GM18507 (cell line): ENCODE measurements around the gene NTN4.
"Not testable (repeated sequence)": the region's sequence is repeated elsewhere in the genome, so short reads cannot be mapped to it uniquely, and the experiment has no call there.

Experiments
- DNase-seq: peaks from one replicate; pipeline ENCODE4 v3.0.0; 2011; ENCODE audit warnings: low read depth; ENCODE audit not compliant: insufficient read length; ENCODE audit errors: extremely low spot score
- FAIRE-seq: peaks from 2 replicates; lab custom pipeline; 2011; peaks lifted over from hg19 to GRCh38; lab: Jason Lieb, UNC

Gene NTN4

DNA sequence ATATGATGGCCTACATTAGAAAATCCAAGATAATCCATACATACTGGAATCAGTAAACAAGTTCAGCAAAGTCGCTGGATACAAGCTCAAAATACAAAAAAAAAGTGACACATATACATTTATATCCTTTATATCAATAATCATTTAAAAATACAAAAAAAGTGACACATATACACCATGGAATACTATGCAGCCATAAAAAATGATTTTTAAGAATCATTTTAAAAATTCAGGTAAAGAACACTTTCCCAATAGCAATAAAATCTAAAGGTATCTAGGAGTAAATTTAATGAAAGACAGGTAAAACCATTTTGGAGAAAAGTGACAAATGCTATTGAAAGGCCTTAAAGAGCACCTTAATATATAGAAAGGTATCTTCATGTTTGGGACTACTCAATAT is 111.9 kb downstream of the NTN4 start:
- FAIRE-seq: no peak

DNA sequence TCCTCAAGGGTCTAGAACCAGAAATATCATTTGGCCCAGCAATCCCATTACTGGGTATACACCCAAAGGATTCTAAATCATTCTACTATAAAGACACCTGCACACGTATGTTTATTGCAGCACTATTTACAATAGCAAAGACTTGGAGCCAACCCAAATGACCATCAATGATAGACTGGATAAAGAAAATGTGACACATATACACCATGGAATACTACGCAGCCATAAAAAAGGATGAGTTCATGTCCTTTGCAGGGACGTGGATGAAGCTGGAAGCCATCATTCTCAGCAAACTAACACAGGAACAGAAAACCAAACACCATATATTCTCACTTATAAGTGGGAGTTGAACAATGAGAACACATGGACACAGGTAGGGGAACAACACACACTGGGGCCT is 112.8 kb downstream of the NTN4 start:
- FAIRE-seq, DNase-seq: not testable (repeated sequence)

More for the DNA sequence above, 111.9 kb downstream of the NTN4 start:
- no peak for DNase-seq

DNA sequence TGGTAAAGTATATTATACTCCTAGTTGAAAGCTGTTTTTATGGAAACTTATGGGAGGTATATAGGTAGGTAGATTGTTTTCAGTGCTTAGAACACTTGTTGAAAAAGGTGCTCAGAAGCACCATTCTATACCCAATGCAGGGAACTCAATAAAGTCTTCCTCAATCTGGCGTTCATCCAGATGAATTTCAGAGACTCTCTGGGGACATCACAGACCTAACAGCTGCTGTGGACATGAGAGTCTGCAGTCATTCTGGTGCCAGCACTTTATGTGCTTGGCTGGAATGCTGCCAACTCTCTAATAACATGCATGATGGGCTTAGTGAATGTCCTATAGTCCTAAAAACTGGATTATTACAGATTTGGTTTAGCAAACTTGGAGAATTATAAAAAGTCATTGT is 115.9 kb downstream of the NTN4 start:
- no peak for DNase-seq
- no peak for FAIRE-seq

DNA sequence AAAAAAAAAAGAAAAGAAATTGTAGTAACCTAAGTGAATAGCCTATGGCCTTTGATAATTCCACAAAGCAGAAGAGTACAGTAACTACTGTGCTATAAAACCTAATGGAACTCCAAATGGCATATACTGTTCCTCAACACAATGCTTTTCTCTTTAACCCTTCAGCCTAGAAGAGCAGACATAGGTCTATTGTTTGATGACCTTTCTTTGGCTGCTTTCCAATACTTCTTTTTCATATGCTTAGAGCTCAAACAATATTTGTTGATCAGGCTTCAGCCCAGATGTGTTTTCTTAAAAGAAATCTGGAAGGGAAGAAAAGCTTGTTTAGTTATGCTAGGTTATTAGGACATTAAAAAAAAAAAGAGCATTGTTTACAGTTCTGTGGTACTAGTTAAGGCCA is 116.4 kb downstream of the NTN4 start:
- DNase-seq: no peak
- FAIRE-seq: no peak

DNA sequence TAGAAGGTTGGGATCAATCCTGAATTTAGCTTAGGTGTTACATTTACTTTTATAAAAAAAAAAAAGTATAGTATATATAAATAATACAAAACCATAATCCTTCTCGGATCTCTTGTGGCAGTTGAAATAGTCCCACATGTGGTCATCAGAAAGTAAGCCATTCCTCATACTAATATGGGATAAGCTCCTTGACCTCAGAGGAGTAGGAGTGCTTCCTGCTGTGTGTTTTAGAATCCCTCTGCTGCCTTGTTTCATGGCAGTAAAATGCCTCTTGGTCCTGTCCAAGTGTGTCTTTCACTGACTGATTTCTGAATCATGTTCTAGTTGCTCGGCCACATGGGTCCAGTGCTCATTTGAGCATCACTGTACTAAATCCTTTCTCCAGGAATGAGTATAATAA is 117.0 kb downstream of the NTN4 start:
- DNase-seq (no peak), FAIRE-seq (no peak)

DNA sequence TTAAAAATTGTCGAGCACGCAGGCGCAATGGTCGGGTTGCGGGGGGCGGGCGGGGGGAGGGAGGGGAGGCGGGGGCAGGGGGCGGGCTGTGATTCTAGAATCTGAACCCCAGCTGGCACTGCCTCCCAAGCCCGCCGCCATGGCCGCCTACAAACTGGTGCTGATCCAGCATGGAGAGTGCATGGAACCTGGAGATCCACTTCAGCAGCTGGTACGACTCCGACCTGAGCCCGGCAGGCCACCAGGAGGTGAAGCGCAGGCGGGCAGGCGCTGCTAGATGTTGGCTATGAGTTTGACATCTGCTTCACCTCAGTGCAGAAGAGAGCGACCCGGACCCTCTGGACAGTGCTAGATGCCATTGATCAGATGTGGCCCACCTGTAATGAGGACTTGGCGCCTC is 118.4 kb downstream of the NTN4 start:
- FAIRE-seq (no peak), DNase-seq (no peak)

DNA sequence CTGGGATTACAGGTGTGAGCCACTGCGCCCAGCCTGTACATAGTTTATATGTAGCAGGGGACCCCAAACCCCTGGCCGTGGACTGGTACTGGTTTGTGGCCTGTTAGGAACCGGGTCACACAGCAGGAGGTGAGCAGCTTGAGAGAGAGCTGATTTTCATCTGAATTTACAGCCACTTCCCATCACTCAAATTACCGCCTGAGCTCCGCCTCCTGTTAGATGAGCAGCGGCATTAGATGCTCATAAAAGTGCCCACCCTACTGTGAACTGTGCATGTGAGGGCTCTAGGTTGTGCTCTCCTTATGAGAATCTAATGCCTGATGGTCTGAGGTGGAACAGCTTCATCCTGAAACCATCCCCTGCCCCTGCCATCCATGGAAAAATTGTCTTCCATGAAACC is 119.3 kb downstream of the NTN4 start:
- FAIRE-seq (no peak), DNase-seq (no peak)

DNA sequence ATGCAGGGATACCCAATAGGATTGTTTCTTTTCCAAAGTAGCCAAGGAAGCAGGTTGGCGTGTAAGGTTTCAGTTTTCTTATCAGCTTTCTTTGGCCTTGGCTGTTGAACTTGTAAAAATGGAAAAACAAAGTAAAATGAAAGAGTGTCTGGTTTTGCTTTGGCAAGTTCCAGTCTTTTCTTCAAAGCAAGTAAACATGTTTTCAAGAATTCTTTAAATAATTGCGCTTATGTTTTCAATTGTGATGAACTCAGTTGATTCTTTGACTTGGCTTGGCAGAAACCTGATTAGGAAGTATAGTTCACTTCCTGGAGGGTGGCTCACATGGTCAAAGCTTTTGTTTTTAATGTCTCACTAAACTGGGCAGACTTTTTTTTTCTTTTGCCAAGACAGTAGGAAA is 127.0 kb downstream of the NTN4 start:
- FAIRE-seq (no peak), DNase-seq (no peak)

DNA sequence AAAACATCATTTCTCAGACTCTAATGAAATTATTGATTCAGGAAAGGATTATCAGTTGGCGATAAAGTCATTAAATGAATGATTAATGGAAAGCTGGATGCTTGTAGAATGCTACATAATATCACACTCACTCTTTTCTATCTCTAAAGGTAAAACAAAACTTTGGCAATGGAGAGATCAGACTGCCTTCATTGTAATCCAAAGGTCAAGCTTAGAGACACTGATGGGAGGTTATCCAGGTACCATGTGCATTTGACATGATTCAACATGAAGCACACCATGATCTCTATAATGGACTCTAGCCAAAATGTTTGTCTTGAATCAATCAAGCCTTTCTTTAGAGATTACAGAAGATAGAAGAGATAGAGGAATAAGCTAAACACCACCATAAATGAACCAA is 129.2 kb downstream of the NTN4 start:
- DNase-seq (no peak), FAIRE-seq (no peak)

DNA sequence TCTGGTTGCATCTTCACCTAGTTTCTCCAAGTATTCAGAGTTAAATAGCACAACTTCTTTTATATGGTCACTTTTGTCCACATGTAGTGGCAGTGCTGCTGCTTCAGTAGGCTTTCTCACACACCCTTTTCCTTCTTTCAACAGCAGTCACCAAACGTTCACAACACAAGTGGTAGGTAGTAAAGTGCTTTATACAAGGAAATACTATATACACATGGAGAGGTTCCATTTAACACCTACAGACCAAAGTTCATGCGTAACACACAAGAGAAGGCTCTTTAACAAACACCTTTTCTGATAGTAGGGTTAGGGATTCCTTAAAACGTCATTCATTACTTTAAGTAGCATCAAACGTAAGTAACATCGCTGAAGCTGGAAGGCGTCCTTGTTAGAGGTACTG is 132.2 kb downstream of the NTN4 start:
- DNase-seq (no peak), FAIRE-seq (no peak)

DNA sequence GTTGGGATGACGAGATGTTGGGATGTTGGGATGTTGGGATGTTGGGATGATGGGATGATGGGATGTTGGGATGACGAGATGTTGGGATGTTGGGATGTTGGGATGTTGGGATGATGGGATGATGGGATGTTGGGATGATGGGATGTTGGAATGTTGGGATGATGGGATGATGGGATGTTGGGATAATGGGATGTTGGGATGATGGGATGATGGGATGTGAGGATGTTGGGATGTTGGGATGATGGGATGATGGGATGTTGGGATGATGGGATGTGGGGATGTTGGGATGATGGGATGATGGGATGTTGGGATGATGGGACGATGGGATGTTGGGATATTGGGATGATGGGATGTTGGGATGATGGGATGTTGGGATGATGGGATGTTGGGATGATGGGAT is 135.9 kb downstream of the NTN4 start:
- not testable (repeated sequence) for FAIRE-seq, DNase-seq

DNA sequence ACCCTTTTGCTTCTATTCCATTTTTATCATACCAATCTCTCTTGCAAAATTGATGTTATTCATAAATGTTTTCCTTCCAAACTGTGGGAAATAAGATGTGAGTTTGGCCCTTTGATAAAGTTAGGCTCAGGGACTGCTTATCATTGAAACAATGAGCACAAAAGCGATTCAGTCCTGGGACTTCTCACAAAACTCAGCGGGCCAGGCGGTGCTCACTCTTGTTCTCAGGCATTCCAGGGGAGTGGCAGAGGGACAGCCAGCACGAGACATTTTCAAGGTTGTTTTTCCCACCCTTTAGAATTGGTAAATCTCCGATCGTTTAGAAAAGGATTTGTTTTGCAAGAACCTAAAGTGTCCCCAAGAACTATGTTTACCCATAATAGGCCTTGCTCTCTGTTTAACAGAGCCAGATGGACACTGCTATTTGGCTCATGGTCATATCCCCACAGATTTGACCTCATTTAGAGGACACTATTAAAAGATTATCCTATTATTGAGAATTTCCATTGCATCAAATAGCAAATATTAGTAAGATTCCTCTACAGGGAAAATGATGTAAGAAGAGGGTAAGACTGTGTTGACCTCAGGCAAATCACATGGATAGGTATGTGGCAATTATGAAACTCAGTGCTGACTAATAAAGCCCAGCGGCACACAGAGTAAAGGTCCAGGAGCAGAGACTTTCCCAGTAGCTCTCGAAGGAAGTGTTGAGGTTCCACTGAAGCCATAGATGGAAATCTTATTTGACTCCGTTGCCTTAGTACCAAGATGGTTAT is 136.6 kb downstream of the NTN4 start:
- FAIRE-seq (no peak), DNase-seq (no peak)

DNA sequence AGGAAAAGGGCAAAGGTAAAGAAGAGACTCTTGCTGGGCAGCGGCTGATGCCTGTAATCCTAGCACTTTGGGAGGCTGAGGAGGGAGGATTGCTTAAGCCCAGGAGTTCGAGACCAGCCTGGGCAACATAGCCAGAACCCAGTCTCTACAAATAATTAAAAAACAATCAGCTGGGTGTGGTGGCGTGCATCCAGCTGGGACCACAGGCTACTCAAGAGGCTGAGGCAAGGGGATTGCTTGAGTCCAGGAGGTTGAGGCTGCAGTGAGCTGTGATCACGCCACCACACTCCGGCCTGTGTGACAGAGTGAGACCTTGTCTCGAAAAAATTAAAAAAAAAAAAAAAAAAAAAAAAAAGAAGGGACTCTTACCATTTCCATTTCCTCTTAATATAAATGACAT is 138.9 kb downstream of the NTN4 start:
- DNase-seq (no peak), FAIRE-seq (no peak)

DNA sequence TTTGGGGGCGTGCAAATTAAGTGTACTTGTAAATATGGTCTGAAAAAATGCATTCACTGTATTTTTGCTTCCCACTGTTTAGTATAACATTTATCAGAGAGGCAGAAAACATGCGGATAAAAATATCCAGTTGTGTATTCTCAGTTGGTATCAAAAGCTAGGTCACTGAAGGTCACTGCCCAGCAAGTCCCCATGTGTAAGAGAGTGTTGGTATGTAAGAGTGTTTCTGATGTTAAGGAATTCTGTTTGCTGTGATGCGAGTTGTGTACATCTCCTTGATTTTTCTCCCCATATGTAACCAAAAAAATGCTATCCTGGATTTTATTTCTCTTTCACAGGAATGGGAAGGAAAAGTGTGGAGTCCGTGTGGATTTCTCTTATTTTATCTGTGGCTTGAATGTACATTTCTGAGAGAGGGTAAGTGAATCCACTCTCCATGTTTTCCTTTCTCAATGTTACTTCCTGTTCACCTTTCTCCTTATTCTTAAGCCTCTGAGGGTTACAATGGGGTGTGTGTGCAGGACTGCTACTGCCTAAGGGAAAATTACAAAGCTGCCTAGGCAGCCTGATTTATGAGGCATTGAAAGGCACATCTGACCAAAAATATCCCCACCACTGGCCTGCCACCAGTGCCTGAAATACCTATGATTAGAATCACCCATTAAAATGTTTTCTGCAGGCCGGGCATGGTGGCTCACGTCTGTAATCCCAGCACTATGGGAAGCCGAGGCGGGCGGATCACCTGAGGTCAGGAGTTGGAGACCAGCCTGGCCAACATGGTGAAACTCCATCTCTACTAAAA is 141.4 kb downstream of the NTN4 start:
- FAIRE-seq: no peak
- DNase-seq: no peak

DNA sequence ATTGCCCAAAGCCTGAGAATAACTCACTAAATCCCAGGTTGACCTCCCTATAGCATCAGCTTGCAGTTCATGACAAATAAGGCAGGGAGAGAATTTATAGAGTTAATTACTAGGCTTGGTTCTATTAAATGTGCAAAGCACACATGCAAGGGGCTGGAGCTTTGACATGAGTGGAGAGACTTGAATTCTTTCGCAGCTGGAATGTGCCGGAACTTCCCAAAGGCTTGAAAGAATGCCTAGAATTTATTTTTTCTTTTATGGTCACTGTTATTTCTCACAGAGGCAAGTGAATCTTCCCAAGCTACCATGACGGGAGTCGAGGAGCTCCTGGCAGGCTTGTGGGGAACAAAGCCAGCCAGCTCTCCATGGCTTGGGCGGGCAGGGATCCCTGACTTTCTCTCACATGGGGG is 143.8 kb downstream of the NTN4 start:
- DNase-seq (no peak), FAIRE-seq (no peak)

DNA sequence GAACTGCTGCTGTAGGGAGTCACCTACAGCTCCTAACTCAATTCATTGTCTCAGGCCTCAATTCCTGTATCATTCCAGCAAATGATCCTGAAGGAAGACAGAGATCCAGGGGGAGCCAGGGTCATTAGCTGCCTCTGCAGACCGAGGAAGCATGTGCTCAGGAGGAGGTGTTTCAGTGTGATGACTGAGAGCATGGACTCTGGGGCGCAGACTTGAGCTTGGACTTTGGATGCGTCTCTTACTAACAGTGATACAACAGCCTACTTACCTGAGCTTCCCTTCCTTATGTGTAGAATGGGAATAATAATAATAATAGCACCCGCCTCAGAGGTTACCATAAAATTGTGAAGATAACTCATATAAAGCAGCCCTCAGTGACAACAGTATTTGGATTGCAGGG is 147.3 kb downstream of the NTN4 start:
- FAIRE-seq: no peak
- no peak for DNase-seq

DNA sequence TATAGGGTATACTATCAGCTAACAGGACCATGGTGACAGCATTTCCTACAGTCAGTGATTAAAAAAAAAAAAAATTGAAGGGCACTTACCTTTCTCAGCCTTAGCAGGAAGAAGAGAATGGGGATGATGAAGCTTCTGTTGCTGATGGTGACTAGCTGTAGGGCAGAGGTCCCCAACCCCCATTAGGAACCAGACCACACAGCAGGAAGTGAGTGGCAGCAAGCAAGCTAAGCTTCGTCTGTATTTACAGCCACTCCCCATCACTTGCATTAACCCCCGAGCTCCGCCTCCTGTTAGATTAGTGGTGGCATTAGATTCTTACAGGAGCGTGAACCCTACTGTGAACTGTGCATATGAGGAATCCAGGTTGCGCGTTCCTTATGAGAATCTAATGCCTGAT is 148.0 kb downstream of the NTN4 start:
- FAIRE-seq (no peak), DNase-seq (no peak)

DNA sequence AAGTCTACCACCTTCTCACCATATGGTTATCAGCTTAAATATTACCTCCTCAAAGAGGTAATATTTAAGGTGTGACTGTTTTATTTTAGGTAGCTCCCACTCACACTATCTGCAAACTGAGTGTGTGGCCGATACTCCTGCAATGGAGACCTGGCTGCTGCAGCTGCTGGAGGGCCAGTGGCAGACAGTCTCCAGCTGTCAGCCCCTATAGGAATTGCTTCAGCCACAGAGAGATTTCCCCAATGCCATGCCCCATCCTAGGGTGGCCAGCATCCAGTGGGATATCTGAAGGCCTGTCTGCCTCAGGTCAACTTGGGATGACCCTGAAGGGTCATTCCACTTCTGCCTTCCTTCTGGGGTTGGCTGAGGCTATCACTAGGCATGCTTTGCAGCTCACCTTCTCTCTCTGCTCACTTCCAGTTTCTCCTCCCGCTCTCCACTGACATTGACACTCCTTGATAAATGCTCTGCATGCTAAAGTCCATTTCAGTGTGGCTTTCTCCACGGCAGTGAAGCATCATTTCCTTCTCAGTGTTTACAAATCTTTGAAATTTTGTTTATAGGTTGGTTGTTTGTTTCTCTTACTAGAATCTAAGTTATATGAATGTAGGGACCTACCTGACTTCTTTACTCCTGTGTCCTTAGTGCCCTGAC is 149.1 kb downstream of the NTN4 start:
- FAIRE-seq: no peak
- DNase-seq: no peak

DNA sequence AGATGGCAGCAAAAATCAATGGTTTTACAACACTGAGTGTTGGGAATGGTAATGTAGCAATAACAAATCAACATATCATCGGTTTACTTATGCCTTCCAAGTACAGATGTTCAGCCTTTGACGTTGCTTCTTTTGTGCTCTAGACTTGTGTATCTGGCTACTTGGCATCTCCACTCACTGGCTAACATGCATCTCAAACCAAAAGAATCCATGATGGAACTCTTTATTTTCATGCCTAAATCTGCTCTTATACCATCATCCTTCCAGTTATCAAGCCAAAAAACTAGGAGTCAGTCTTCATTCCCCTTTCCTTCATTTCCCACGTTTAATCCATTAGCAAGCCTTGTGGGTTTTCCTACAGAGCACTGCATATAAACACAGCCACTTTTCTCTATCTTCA is 150.0 kb downstream of the NTN4 start:
- FAIRE-seq: no peak
- DNase-seq: no peak

DNA sequence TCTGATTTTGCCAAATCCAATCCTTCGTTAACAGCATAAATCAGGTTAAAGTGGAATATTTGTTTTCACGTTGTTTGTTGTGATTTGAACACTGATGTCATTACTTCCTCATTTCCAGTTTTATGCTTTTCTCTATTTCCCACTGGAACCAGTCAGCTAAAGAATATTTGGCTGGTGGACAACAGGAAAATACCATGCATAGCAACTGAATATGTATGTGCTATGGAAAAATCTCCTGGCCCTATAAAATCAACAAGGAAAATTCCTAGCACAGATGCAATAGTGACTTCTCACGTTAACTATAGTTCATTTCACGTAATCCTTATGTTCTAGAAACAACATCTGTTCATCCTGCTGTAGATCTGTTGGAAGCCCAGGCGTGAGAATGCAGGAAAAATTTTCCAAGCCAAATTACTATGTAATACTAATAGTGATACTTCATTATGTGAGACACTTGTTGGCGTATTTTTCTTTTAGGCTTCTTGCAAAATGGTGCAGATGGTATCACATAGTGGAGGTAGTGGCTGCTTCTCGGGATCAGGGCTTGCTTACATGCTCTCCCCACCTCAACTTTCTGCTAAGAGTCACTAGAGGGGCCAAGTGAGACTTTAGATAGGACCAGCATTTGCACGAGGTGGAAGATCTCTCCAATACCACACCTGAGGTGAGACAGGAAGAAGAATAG is 153.0 kb downstream of the NTN4 start:
- DNase-seq: no peak
- FAIRE-seq: no peak
